Measurements from ENCODE around the gene IFT43. TPM values are rescaled to one million over a fixed set of nuclear protein-coding genes. Genes with fewer than 3 reads are reported as not detected.
A peak's percentile ranks its signal among the peaks of the same experiment; 100 is the strongest.

The IFT43 gene
- total and polyA plus RNA-seq, 7 donors: 10.4 to 23.6 (median 15.6) TPM

DNA sequence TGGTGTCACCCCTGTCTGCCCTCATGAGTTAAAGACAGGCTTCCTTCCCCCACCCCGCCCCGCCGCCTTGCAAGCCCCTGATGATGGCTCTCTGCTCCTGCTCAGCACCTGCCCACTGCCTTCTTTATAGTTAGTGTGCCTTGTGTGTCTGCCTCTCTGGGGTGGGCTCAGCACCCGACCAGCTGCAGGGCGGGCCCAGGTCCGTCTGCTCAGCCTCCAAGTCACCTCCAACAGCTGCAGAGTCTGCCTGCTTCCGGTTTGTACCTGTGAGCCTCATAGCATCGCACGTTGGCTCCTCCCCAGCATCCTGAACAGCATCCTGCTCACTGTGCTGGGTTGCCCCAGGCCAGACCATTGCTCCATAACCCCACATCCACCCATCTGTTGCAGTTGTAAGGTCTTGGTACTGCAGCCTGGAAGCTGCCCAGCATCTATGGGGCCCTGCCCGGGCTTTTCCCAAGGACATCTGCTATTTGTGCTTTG is 7.3 kb upstream of the IFT43 start:
- 66 to 74% (median 72%) methylated on average over 10 of the region's 10 CpGs for WGBS, 3 donors
- Histone ChIP-seq H3K27ac (no peak overlapping the region), H3K27me3 (ENCODE audit: insufficient read depth in 3 of 3, low read length in 2 of 3) (no peaks in the 10 kb centered on the region), H3K4me3 (peak overlapping the region; percentile 79), H3K4me1 (peaks cover 25% of the 10 kb centered on the region), H3K36me3 (ENCODE audit: insufficient read depth in 1 of 2, low read depth in 1 of 2) (no peaks in the 10 kb centered on the region), H3K9me3 (no peaks in the 10 kb centered on the region)
- TF ChIP-seq, protein P1, sequence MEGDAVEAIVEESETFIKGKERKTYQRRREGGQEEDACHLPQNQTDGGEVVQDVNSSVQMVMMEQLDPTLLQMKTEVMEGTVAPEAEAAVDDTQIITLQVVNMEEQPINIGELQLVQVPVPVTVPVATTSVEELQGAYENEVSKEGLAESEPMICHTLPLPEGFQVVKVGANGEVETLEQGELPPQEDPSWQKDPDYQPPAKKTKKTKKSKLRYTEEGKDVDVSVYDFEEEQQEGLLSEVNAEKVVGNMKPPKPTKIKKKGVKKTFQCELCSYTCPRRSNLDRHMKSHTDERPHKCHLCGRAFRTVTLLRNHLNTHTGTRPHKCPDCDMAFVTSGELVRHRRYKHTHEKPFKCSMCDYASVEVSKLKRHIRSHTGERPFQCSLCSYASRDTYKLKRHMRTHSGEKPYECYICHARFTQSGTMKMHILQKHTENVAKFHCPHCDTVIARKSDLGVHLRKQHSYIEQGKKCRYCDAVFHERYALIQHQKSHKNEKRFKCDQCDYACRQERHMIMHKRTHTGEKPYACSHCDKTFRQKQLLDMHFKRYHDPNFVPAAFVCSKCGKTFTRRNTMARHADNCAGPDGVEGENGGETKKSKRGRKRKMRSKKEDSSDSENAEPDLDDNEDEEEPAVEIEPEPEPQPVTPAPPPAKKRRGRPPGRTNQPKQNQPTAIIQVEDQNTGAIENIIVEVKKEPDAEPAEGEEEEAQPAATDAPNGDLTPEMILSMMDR (IDR thresholded peaks at IDR 0.05): no peak
- intact Hi-C loops (cut with DNase I): loop anchor here (2.0 to 10.0 kb wide), 3 partner anchors 36 to 173 kb away; no protein-coding TSS in a partner anchor
- ATAC-seq: no peak
- no peak for DNase-seq

DNA sequence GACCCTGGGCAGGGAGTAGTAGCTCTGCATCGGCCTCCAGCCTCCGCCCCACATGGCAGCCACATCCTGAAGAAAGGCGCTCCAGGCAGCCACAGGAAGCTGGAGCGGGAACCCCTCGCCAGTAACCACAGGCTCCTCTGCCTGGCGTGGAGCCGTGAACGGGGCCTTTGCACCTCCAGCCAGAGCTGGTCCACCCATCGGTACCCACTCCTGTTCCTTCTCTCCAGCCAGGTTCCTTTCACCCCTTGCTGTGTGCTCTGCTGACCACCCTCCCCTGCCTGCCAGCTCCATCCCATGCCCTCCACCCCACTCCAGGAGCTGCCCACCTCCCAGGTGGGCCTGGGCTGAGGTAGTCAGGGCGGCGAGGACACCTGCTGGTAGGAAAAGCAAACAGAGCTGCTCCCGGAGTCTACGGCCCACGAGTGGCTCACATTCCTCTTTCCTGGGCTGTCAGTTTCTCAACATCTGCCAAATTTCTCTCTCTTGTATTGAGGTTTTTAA is 6.4 kb upstream of the IFT43 start:
- H3K4me1 ChIP-seq: peaks cover 25% of the 10 kb centered on the region
- DNase-seq (peak in 1 of 2 donors; percentile 58), ATAC-seq (peak in 3 of 4 donors; percentile 21 to 28 (median 28))
- H3K27ac ChIP-seq: peak overlapping the region; percentile 98
- H3K27me3 ChIP-seq (ENCODE audit: insufficient read depth in 3 of 3, low read length in 2 of 3): no peaks in the 10 kb centered on the region
- H3K36me3 ChIP-seq (ENCODE audit: insufficient read depth in 1 of 2, low read depth in 1 of 2): no peaks in the 10 kb centered on the region
- intact Hi-C loops (cut with DNase I): loop anchor here (1.0 to 10.0 kb wide), 4 partner anchors 37 to 174 kb away; no protein-coding TSS in a partner anchor
- 48 to 75% (median 50%) methylated on average over 12 to 14 of the region's 14 CpGs for WGBS, 3 donors
- TF ChIP-seq, protein P1 (IDR thresholded peaks at IDR 0.05): peak; percentile 62
- no peaks in the 10 kb centered on the region for H3K9me3 ChIP-seq
- peak overlapping the region; percentile 79 for H3K4me3 ChIP-seq

DNA sequence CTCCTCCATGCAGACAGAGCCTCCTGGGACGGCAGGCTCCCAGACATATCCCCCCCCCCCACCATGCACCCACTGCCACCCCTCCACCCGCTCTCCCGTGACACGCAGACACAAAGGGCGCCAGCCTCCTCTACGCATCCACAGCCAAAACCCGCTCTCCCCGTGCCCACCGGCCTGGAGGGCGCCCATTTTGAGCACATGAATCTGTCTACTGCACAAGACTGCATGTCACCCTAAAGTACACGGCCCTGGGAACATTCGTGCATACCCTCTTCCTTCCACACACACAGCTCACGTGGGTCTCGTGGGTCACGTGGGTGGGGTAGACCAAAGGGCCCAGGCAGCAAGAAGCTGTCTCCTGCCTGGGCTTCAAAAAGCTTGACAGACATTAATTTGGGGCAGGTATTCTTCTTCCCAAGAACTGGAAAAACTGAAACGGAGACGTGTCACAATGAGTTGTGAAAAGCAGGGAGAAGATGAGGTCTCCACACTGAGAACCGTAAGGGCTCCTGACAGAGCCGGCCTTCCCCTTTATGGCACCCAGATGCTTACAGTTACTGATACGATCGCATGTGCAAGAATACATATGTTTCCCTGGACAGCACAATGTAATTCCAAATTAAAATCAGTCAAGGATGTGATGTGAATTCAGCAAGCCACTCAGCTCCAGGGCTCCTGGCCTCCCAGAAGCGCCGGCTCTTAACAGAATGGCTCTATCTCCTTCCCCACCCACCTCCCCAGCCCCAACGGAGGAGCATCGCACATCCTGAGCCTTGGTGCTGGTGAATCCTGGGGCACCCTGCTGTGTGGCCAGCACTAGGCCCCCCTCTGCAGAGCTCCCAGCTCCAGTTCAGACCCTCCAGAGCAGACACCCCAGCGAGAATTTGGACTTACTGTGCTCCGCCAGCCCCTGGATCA is 5.7 kb upstream of the IFT43 start:
- ATAC-seq: no peak
- 33 to 51% (median 34%) methylated on average over 27 of the region's 27 CpGs for WGBS, 3 donors
- Histone ChIP-seq H3K4me3 (peak overlapping the region; percentile 79), H3K36me3 (ENCODE audit: insufficient read depth in 1 of 2, low read depth in 1 of 2) (no peaks in the 10 kb centered on the region), H3K4me1 (peaks cover 25% of the 10 kb centered on the region), H3K9me3 (no peaks in the 10 kb centered on the region), H3K27me3 (ENCODE audit: insufficient read depth in 3 of 3, low read length in 2 of 3) (no peaks in the 10 kb centered on the region), H3K27ac (peak overlapping the region; percentile 98)
- TF ChIP-seq, protein P1 (IDR thresholded peaks at IDR 0.05): no peak
- peak; percentile 52 to 54 for DNase-seq
- intact Hi-C loops (cut with DNase I): loop anchor here (1.0 to 10.0 kb wide), 9 partner anchors 38 to 403 kb away; partner anchors contain the start of genes ERG28 (in 1 of the 2), FLVCR2 (in 1 of the 2) and TTLL5 (in 1 of the 2)

DNA sequence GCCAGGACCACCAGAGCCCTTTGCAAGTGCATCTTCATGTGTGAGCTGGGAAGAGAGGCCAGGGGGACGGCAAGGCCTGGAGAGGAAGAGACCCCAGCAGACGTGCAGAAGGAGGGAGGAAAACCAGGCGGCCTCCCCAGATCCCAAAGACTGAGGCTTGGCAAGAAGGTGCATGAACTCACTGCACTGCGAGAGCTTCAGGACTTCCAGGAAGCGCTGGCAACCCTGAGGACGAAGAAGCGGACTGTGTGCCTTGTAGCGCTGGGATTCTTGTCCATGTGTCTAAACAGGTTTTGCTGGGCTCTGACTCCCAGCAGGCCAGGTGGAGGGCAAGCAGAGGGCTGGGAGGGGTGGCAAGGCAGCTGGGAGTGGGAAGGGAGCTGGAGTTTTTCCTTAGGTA is 4.7 kb upstream of the IFT43 start:
- Histone ChIP-seq H3K9me3 (no peaks in the 10 kb centered on the region), H3K4me3 (peak overlapping the region; percentile 79), H3K36me3 (ENCODE audit: insufficient read depth in 1 of 2, low read depth in 1 of 2) (no peaks in the 10 kb centered on the region), H3K27me3 (ENCODE audit: insufficient read depth in 3 of 3, low read length in 2 of 3) (no peaks in the 10 kb centered on the region), H3K4me1 (peaks cover 25% of the 10 kb centered on the region), H3K27ac (peak overlapping the region; percentile 98)
- ATAC-seq: peak in 2 of 4 donors; percentile 9 to 17
- 15 to 30% (median 21%) methylated on average over 8 of the region's 8 CpGs for WGBS, 3 donors
- intact Hi-C loops (cut with DNase I): loop anchor here (1.0 to 5.0 kb wide), 5 partner anchors 72 to 404 kb away; partner anchors contain the start of genes ERG28 (in 1 of the 2), FLVCR2 (in 1 of the 2) and TTLL5 (in 1 of the 2)
- DNase-seq: peak; percentile 44 to 64
- TF ChIP-seq, protein P1 (IDR thresholded peaks at IDR 0.05): no peak
